PFSK-1 (cell line): ENCODE results near the gene CYFIP2.

Source experiments
- FOXP2 ChIP-seq: optimal IDR thresholded peaks from 2 replicates; pipeline ENCODE3; 2011; ENCODE audit warnings: borderline replicate concordance, control low read depth, inconsistent platforms; ENCODE audit not compliant: insufficient read depth; ENCODE audit errors: extremely low read length, extremely low read depth
- POLR2AphosphoS5 ChIP-seq: IDR thresholded peaks from 2 replicates; pipeline ENCODE4 v1.6.1; 2012; ENCODE audit warnings: low read depth, mild to moderate bottlenecking, control low read depth, low read length, moderate library complexity
- SIN3A ChIP-seq: IDR thresholded peaks from 2 replicates; pipeline ENCODE4 v1.6.1; 2012; ENCODE audit warnings: mild to moderate bottlenecking, low read length, moderate library complexity, borderline replicate concordance; ENCODE audit not compliant: insufficient read depth
- TAF1 ChIP-seq: IDR thresholded peaks from 2 replicates; pipeline ENCODE4 v1.6.1; 2012; ENCODE audit warnings: low read length, control low read depth, borderline replicate concordance; ENCODE audit not compliant: insufficient read depth
- TF ChIP-seq, protein P1 (sequence below), 2 experiments: IDR thresholded peaks; 2 replicates each; pipeline versions ENCODE4 v1.6.1 to v1.8.0; 2011 to 2012; ENCODE audit warnings: low read depth in 2 of 2, low read length in 2 of 2, control low read depth in 1 of 2, inconsistent platforms in 1 of 2, mild to moderate bottlenecking in 1 of 2, moderate library complexity in 1 of 2; ENCODE audit not compliant: insufficient read depth in 1 of 2

The CYFIP2 gene

DNA sequence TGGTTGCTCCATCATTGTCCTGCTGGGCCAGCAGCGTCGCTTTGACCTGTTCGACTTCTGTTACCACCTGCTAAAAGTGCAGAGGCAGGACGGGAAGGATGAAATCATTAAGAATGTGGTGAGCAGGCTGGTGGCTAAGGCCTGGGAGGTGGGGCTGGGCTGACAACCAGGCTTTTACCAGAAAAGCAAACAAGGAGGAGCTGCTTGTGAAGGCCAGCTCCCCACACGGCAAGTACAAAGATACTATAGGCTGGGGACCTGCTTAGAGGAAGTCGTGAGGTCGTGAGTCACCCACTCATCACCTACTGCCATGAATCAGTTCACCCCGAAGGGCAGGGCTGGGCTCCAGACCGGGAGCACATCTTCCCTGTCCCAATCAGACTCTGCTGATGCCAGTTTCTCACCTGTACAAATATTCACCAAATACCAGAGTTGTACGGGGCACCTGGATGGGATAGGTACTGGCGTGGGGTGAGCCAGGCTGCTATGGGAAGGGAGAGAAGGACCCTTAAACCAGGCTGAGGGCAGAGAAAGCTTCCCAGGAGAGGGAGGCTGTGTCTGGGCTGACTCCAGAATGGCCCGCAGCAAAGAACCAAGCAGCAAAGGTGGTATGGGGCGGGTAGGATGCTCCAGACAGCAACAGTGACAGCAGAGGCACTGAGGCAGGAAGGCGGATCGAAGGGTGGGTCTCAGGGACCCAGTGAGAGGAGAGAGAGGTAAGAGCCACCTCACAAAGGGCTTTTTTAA is 124.8 kb downstream of the CYFIP2 start:
- TF ChIP-seq, protein P1, sequence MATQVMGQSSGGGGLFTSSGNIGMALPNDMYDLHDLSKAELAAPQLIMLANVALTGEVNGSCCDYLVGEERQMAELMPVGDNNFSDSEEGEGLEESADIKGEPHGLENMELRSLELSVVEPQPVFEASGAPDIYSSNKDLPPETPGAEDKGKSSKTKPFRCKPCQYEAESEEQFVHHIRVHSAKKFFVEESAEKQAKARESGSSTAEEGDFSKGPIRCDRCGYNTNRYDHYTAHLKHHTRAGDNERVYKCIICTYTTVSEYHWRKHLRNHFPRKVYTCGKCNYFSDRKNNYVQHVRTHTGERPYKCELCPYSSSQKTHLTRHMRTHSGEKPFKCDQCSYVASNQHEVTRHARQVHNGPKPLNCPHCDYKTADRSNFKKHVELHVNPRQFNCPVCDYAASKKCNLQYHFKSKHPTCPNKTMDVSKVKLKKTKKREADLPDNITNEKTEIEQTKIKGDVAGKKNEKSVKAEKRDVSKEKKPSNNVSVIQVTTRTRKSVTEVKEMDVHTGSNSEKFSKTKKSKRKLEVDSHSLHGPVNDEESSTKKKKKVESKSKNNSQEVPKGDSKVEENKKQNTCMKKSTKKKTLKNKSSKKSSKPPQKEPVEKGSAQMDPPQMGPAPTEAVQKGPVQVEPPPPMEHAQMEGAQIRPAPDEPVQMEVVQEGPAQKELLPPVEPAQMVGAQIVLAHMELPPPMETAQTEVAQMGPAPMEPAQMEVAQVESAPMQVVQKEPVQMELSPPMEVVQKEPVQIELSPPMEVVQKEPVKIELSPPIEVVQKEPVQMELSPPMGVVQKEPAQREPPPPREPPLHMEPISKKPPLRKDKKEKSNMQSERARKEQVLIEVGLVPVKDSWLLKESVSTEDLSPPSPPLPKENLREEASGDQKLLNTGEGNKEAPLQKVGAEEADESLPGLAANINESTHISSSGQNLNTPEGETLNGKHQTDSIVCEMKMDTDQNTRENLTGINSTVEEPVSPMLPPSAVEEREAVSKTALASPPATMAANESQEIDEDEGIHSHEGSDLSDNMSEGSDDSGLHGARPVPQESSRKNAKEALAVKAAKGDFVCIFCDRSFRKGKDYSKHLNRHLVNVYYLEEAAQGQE (IDR thresholded peaks at IDR 0.05; ENCODE audit: insufficient read depth in 1 of 2, low read depth in 2 of 2, low read length in 2 of 2): no peak
- TF ChIP-seq FOXP2 (no peak), TAF1 (no peak), POLR2AphosphoS5 (no peak), SIN3A (no peak)

DNA sequence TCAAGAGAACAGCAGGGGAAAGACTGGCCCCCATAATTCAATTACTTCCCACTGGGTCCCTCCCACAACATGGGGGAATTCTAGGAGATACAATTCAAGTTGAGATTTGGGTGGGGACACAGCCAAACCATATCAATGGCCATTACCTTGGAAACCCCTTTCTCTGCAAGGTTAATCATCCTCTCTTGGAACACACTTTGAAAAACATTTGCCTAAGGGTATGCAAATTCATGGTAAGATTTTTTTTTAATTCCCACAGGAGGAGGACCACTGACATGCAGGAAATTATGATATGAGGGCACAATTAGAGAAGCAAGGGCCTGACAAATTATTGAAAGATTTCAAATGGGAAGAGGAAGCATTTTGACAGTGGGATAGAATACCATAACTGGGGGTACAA is 132.4 kb downstream of the CYFIP2 start:
- TF ChIP-seq, protein P1 (IDR thresholded peaks at IDR 0.05; ENCODE audit: insufficient read depth in 1 of 2, low read depth in 2 of 2, low read length in 2 of 2): no peak
- TF ChIP-seq SIN3A (no peak), POLR2AphosphoS5 (no peak), FOXP2 (no peak), TAF1 (no peak)

DNA sequence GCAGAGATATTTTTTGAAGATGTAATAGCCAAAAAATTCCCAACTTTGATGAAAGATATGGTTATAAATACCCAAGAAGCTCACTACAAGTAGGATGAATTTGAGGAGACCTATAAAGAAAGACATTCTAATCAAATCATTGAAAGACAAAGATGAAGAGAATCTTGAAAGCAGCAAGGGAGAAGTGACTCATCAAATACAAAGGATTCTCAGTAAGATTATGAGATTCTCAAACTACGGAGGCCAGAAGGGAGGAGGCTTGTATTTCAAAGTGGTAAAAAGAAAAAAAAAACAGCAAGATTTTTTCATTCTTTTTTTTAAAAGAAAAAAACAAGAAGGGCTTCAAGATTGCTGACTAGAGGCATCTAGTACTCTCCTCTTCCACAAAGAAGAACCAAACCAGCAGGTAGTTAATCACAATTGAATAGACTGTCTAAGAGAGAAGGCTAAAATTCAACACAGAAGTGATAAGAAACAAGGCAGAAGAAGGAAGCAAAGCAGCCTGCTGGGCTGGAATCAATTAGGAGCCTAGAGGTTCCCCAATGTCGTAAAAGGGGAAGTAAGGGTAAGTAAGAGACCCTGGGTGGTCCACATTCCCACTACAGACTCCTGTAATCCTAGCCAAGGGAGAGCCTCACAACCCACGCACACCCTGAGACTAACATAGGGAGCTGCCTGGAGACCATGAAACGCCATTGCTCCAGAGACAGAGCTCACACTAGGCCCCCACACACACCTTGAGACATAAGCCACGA is 135.0 kb downstream of the CYFIP2 start:
- TF ChIP-seq, protein P1 (IDR thresholded peaks at IDR 0.05; ENCODE audit: insufficient read depth in 1 of 2, low read depth in 2 of 2, low read length in 2 of 2): no peak
- TF ChIP-seq POLR2AphosphoS5 (no peak), SIN3A (no peak), TAF1 (no peak), FOXP2 (no peak)

DNA sequence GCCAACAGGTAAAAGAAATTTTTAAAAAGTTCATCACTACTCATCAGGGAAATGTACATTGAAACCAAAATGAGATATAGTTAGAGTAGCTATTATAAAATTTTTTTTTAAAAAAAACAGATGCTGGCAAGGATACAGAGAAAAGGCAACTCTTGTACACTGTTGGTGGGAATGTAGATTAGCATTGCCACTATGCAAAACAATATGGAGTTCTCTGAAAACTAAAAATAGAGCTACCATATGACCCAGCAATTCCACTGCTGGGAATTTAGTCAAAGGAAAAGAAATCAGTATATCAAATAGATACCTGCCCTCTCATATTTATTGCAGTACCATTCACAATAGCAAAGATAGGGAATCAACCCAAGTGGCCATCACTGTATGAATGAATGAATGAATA is 149.9 kb downstream of the CYFIP2 start:
- TF ChIP-seq, protein P1 (IDR thresholded peaks at IDR 0.05; ENCODE audit: insufficient read depth in 1 of 2, low read depth in 2 of 2, low read length in 2 of 2): no peak
- no peak for TF ChIP-seq POLR2AphosphoS5
- no peak for TF ChIP-seq FOXP2
- TF ChIP-seq TAF1: no peak
- TF ChIP-seq SIN3A: no peak
